HG02798 (cell line): Measurements from ENCODE around the gene TDRD1.

Experiments
- ATAC-seq: cut with Tn5 transposase; IDR thresholded peaks from one replicate; pipeline ENCODE4 v1.9.1; 2021; ENCODE audit warnings: mild to moderate bottlenecking; ENCODE audit not compliant: unreplicated experiment, poor library complexity

Gene TDRD1

DNA sequence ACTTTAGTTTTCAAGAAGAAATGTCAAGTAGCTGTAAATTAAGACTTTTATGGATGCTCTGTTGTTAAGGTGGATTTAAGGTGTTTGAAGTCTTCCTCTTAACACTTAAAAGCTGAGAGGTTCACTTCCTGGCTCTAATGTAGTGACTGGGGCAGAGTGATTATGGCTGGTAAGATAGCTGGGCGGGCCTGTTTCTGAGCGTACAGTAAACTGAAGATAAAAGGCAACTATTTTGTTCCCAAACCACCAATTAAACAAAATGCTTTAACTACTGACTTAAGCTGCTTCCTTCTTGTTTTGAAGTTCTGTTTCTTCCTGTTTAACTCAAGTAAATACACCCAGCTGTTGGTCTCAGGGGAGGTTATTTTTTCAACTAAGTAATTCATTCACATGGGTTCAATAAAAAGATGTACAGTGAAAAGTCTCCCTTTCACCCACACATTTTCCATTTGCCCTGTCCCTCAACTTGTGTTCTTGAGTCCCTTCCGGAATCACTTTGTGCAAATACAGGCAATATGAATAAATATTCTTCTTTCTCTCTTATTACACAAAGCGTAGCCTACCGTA, 79.2 kb downstream of the TDRD1 start:
- no peak for ATAC-seq

DNA sequence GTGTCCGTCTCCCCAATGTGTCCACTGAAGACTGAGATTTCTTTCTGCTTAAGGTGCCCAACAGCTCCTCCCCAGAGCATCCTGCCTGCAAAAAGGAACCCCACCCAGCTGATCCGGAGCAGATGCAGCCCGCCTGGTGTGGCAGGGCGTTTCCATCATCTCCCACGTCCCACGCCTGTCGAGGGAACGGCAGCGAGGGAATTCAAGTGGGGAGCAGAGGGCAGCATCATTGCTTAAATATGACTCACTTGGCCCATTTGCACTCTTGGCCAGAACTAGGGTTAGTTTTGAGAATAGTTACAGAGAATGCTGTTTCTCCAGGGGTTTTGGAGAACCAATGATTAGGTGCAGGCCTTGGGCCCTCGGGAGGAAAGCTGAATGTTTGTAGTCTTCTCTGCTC, 80.7 kb downstream of the TDRD1 start:
- no peak for ATAC-seq

GRCh38 chr10:114260366-114260765, 81.2 kb downstream of the TDRD1 start:
- no peak for ATAC-seq

DNA sequence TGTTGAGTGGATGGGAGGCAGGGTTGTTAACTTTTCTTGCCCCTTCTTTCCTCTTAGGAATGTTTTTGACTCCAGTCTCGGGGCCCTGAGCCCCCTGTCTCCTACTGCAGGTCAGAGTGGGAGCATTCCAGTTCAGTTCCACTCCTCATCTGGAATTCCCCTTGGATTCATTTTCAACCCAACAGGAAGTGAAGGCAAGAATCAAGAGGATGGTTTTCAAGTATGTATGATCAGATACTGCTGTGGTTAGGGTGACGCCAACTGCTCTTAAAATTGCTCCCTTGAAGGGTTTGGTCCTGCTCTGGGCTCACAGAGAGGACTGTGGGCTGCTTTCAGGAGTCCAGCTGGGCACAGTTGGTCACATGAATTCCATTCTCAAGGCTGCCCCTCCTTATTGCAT, 81.9 kb downstream of the TDRD1 start:
- peak; percentile 75 for ATAC-seq

GRCh38 chr10:114262496-114262895, 83.3 kb downstream of the TDRD1 start:
- ATAC-seq = no peak

- no peak for ATAC-seq
These were observed 86.4 kb downstream of the TDRD1 start for GRCh38 chr10:114265392-114266053.

GRCh38 chr10:114266521-114266920, 87.4 kb downstream of the TDRD1 start:
- no peak for ATAC-seq

GRCh38 chr10:114271075-114271778, 92.1 kb downstream of the TDRD1 start:
- no peak for ATAC-seq

DNA sequence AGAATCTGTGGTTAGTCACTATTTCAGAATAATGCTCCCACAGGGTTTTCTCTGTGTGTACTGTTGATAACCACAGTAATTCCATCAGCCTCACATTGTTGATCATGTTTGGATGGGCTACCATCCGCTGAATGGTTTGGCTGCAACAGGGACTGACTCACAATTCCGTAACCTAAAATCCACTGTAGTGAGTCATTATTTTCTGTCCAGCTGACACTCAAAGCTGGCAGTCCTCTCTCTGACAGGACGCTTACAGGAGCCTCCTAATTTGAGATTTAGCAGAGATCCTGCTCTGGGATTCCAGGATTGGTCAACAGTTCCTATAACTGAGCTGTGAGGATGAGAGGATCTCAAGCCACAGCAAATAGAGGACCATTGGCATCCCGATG, 92.6 kb downstream of the TDRD1 start:
- ATAC-seq = no peak

DNA sequence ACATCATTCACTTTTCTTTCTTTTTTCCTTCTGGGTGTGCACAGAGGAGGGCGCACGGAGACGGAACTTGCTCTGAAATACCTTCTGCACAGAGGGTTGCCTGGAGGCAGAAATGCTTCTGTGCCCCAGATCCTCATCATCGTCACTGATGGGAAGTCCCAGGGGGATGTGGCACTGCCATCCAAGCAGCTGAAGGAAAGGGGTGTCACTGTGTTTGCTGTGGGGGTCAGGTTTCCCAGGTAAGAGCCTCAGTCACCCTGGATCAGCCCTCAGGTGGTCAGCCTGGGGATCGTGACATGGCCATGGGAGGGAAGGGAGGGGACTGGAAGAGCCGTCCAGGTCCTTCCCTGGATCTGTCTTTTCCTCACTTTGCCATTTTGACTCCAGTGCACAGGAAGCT, 93.5 kb downstream of the TDRD1 start:
- ATAC-seq = no peak

- no peak for ATAC-seq
These were observed 94.8 kb downstream of the TDRD1 start for GRCh38 chr10:114273910-114274309.

DNA sequence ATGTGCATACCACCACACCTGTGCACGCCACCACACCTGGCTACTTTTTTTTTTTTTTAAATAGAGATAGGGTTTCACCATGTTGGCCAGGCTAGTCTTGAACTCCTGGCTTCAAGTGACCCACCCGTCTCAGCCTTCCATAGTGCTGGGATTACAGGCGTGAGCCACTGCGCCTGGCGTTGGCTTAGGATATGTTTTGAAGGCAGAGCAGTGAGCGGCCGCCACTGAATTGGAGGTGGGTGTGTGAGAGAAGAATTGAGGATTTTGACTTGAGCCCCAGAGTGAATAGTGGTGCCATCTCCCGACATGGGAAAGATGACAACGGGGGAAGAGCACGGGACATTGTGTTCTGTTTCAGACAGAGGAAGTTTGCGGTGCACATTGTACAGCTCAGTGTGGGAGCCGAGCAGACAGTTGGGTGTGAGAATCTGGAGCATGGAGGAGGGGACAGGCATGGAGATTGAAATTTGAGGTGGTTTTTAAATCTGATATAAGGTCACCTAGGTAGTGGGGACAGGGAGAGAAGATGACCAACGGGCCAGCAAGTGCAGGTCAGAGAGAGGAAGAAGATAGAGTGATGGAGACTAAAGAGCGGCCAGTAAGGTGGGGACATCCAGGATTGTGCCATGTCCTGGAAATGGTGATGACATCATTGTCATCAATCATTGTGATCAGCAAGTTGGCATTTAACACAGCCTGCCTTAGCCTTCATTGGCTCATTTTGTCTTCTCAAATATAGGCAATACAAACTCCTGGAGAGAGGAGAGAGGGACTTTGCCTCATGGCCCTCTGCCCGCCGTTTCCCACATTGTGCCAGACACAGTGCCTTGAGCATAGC, 95.7 kb downstream of the TDRD1 start:
- ATAC-seq = no peak

- ATAC-seq = no peak
These were observed 96.9 kb downstream of the TDRD1 start for GRCh38 chr10:114276066-114276465.

DNA sequence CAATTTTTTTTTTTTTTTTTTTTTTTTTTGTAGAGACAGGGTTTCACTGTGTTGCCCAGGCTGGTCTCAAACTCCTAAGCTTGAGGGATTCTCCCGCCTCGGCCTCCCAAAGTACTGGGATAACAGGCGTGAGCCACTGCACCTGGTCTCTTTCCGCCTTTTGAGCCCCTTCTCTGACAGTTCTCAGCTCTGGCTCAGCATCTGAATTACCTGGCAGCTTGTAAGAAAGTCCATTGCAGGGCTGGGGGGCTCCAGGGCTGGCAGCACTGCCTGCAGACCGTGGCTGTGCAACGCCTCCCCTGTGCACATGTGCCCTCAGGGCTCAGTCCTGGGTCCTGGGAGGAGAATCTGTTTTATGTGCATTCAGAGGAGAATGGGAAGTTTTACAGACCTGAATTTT, 97.5 kb downstream of the TDRD1 start:
- ATAC-seq = no peak

DNA sequence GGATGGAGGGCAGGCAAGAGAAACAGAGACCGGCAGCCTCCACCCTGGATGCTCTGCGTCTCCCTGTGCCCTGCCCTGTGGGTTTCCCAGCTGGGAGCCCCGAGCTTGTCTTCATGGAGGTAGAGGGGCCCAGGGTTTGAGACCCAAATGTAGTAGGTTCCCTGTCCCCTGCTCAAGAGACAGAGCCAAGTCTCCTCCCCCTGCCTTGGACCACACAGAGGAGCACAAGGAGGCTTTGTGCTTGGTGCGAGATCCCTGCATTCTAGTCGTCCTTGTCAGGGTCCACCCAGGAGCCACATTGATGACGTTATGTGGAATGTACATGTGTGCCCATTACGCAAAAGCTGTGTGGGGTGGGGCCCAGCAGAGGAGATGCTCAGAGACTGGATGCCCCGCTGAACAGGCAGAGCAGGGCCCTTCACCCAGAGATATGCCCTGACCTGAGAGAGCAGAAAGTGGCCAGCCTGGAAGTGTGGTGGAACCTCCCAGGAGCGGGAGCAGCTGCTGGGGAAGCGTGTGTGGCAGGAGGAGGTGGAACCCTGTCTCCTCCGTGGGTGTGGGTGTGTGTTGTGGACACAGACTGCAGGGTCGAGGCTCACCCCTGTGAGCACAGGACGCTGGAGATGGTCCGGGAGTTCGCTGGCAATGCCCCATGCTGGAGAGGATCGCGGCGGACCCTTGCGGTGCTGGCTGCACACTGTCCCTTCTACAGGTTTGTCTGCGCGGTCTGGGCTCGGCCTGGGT, 99.2 kb downstream of the TDRD1 start:
- ATAC-seq = no peak

DNA sequence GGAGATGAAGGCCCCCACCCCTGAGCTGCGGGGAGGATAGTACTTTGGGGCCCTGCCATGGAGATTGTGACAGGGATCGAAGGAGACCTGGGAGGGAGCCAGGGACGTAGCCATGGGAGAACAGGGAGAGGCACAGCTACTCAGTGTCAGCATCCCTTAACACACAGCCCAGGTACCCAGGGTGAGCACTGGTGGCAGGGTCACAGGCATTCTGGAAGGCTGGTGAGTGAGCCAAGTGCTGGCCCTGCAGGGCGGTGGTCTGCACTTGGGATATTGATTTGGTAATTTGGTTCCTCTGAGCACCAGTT, 99.7 kb downstream of the TDRD1 start:
- no peak for ATAC-seq

DNA sequence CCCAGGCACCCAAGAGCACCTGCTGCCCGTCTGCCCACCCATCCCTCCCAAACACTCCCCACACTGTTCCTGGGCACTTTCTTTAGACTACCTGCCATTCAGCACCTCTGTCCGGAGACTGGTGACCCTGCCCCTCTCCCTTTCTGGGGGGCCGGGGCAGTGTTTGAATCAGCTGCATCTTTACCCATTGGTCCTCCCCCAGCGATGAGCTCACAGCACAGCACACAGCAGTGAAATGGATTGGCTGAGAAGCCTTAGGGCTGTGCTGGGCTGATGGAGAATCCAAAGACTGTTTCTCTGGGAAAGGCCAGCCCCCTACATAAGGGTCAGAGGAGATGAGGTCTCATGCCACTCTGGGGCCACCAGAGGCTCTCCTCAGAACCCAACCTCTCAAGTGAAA, 100.1 kb downstream of the TDRD1 start:
- ATAC-seq = no peak

DNA sequence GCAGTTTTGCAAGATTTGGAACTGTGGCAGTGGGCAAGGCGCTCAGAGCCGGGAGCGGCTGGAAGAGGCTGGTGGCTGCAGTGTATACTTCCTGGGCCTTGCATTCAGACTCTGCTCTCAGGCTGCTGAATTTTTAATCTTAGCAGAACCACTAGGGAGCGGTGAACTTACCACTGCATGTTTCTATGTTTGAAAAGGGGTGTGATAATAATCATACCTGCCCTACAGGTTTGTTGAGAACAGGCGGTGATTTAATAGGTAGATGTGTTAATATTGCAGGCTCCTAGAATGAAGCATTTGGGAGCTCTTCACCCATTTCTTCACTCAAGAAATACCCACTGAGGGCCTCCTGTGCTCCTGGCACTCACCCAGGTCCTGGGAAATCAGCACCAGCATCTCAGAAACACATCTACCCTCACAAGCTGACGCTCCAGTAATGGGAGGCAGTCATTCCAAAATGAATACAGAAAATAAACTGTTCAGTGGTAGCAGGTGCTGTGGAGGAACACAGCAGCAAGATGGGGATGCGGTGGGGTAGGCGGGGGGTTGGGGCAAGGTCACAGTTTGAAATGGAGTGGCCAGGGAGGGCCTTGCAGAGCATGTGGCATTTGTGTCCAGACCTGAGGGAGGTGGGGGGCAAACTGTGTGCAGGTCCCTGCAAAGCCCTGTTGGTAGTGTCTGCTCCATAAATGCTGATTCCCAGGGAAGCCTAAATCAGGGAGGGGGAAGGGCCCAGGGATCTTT, 100.9 kb downstream of the TDRD1 start:
- ATAC-seq = no peak

DNA sequence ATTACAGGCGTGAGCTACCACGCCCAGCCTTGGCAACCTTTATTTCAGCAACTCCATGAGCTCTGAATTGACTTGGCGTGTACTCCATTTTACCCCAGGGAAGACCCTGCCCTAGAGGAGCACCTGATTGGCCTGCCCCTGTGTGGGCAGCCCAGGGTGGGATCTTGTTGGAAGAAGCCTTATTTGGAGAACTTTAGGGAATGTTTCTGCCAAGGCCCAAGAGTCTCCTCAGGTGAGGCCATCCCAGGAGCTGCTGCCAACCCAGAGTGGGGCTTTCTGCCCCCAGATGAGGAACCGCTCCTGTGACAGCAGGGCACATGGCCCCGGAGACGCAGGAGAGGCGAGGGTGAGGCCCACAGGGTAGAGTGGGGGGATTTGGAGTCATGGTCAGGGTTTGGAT, 101.9 kb downstream of the TDRD1 start:
- ATAC-seq = no peak

- no peak for ATAC-seq
These were observed 102.3 kb downstream of the TDRD1 start for GRCh38 chr10:114281461-114281860.
